H9 (cell line): ENCODE data around the gene SWSAP1. TPM values are rescaled to one million over a fixed set of nuclear protein-coding genes. Genes with fewer than 3 reads are reported as not detected.

Experiments
- DNase-seq: peaks from one replicate; pipeline ENCODE4 v3.0.0-alpha.2; 2017
- H2AFZ ChIP-seq: one replicate; pipeline ENCODE4 v1.6.1; 2013; ENCODE audit warnings: mild to moderate bottlenecking, low read length, control low read depth, moderate library complexity
- H2AK5ac ChIP-seq: 2 replicates; pipeline ENCODE4 v1.6.1; 2013; ENCODE audit warnings: low read length, control low read depth, mixed read lengths; ENCODE audit not compliant: insufficient read length
- H2BK120ac ChIP-seq: one replicate; pipeline ENCODE4 v1.6.1; 2013; ENCODE audit warnings: low read depth, mild to moderate bottlenecking, low read length, control low read depth, inconsistent platforms; ENCODE audit not compliant: poor library complexity, severe bottlenecking
- H2BK12ac ChIP-seq: 2 replicates; pipeline ENCODE4 v1.6.1; 2013; ENCODE audit warnings: low read length, control low read depth, mixed read lengths, low read depth; ENCODE audit not compliant: insufficient read length
- H2BK15ac ChIP-seq: 2 replicates; pipeline ENCODE4 v1.6.1; 2013; ENCODE audit warnings: low read depth, low read length, control low read depth
- H2BK20ac ChIP-seq: one replicate; pipeline ENCODE4 v1.6.1; 2013; ENCODE audit warnings: low read depth, mild to moderate bottlenecking, low read length, control low read depth, inconsistent platforms; ENCODE audit not compliant: poor library complexity, severe bottlenecking
- H2BK5ac ChIP-seq: 2 replicates; pipeline ENCODE4 v1.6.1; 2013; ENCODE audit warnings: low read length, control low read depth, mixed read lengths; ENCODE audit not compliant: insufficient read length
- H3K14ac ChIP-seq: 2 replicates; pipeline ENCODE4 v1.6.1; 2013; ENCODE audit warnings: low read length, control low read depth; ENCODE audit not compliant: insufficient read depth
- H3K18ac ChIP-seq: 2 replicates; pipeline ENCODE4 v1.6.1; 2013; ENCODE audit warnings: low read depth, mild to moderate bottlenecking, mixed read lengths, low read length, control low read depth; ENCODE audit not compliant: insufficient read length
- H3K23ac ChIP-seq: 2 replicates; pipeline ENCODE4 v1.6.1; 2013; ENCODE audit warnings: low read length, control low read depth, mixed read lengths, low read depth; ENCODE audit not compliant: insufficient read length
- H3K23me2 ChIP-seq: 2 replicates; pipeline ENCODE4 v1.6.1; 2013; ENCODE audit warnings: low read depth, mild to moderate bottlenecking, mixed read lengths, low read length, control low read depth; ENCODE audit not compliant: insufficient read length, poor library complexity, severe bottlenecking
- H3K27ac ChIP-seq: 2 replicates; pipeline ENCODE4 v1.5.1; 2013; ENCODE audit warnings: low read length, control low read depth, mixed read lengths, low read depth; ENCODE audit not compliant: insufficient read length
- H3K27me3 ChIP-seq: 2 replicates; pipeline ENCODE4 v1.6.1; 2013; ENCODE audit warnings: low read length, control low read depth, inconsistent platforms; ENCODE audit not compliant: insufficient read depth
- H3K4ac ChIP-seq: 2 replicates; pipeline ENCODE4 v1.6.1; 2013; ENCODE audit warnings: low read depth, mild to moderate bottlenecking, control low read depth, inconsistent platforms, low read length, moderate library complexity
- H3K4me1 ChIP-seq: 2 replicates; pipeline ENCODE4 v1.6.1; 2013; ENCODE audit warnings: low read length, control low read depth, inconsistent platforms; ENCODE audit not compliant: insufficient read depth
- H3K4me2 ChIP-seq: 2 replicates; pipeline ENCODE4 v1.6.1; 2013; ENCODE audit warnings: low read length, control low read depth, mixed read lengths; ENCODE audit not compliant: insufficient read length, insufficient read depth
- H3K56ac ChIP-seq: 2 replicates; pipeline ENCODE4 v1.6.1; 2013; ENCODE audit warnings: low read depth, mild to moderate bottlenecking, mixed read lengths, low read length, control low read depth; ENCODE audit not compliant: insufficient read length
- H3K79me1 ChIP-seq: 2 replicates; pipeline ENCODE4 v1.6.1; 2013; ENCODE audit warnings: low read depth, mild to moderate bottlenecking, moderate library complexity, low read length, control low read depth, inconsistent platforms; ENCODE audit not compliant: insufficient read depth, poor library complexity, severe bottlenecking
- H3K79me2 ChIP-seq: 2 replicates; pipeline ENCODE4 v1.6.1; 2013; ENCODE audit warnings: low read length, control low read depth, inconsistent platforms; ENCODE audit not compliant: insufficient read depth
- H3K9ac ChIP-seq: 2 replicates; pipeline ENCODE4 v1.6.1; 2013; ENCODE audit warnings: low read length, control low read depth, mixed read lengths; ENCODE audit not compliant: insufficient read length; ENCODE audit errors: extremely low read depth
- H3K9me3 ChIP-seq: one replicate; pipeline ENCODE4 v1.6.1; 2013; ENCODE audit warnings: low read depth, low read length, inconsistent platforms; ENCODE audit not compliant: control insufficient read depth
- H3T11ph ChIP-seq: one replicate; pipeline ENCODE4 v1.6.1; 2013; ENCODE audit warnings: mild to moderate bottlenecking, low read length, control low read depth, inconsistent platforms
- H4K20me1 ChIP-seq: one replicate; pipeline ENCODE4 v1.6.1; 2013; ENCODE audit not compliant: control insufficient read depth, insufficient read length, insufficient read depth
- H4K5ac ChIP-seq: 2 replicates; pipeline ENCODE4 v1.6.1; 2013; ENCODE audit warnings: low read depth, mild to moderate bottlenecking, mixed read lengths, low read length, control low read depth; ENCODE audit not compliant: insufficient read length
- H4K8ac ChIP-seq: replicated peaks from 2 replicates; pipeline ENCODE4 v1.6.1; 2013; ENCODE audit warnings: low read length, control low read depth, mixed read lengths, low read depth; ENCODE audit not compliant: insufficient read length
- H4K91ac ChIP-seq: 2 replicates; pipeline ENCODE4 v1.6.1; 2013; ENCODE audit warnings: low read depth, mild to moderate bottlenecking, moderate library complexity, mixed read lengths, low read length, control low read depth; ENCODE audit not compliant: insufficient read length
- H3K27ac Mint-ChIP-seq, 3 experiments: 2 replicates in 2 of 3; 3 replicates in 1 of 3; pipeline ENCODE4 v1.8.0; 2020 to 2021; ENCODE audit warnings: mixed read lengths in 3 of 3, mild to moderate bottlenecking in 1 of 3, moderate library complexity in 1 of 3
- H3K27me3 Mint-ChIP-seq: 2 replicates; pipeline ENCODE4 v1.8.0; 2021; ENCODE audit warnings: low read depth, mild to moderate bottlenecking, moderate library complexity, mixed read lengths
- H3K36me3 Mint-ChIP-seq, 3 experiments: 2 replicates in 2 of 3; 3 replicates in 1 of 3; pipeline ENCODE4 v1.8.0; 2020 to 2021; ENCODE audit warnings: low read depth in 3 of 3, mixed read lengths in 3 of 3; ENCODE audit not compliant: insufficient read depth in 1 of 3
- H3K4me1 Mint-ChIP-seq, 2 experiments: 2 replicates each; pipeline ENCODE4 v1.8.0; 2020; ENCODE audit warnings: mixed read lengths in 2 of 2
- H3K4me3 Mint-ChIP-seq, 2 experiments: 2 replicates in 1 of 2; 3 replicates in 1 of 2; pipeline ENCODE4 v1.8.0; 2020 to 2021; ENCODE audit warnings: mild to moderate bottlenecking in 2 of 2, mixed read lengths in 2 of 2, moderate library complexity in 1 of 2
- H3K9me3 Mint-ChIP-seq, 2 experiments: 2 replicates in 1 of 2; 3 replicates in 1 of 2; pipeline ENCODE4 v1.8.0; 2020; ENCODE audit warnings: mild to moderate bottlenecking in 2 of 2, mixed read lengths in 2 of 2, moderate library complexity in 1 of 2
- WGBS: extraction: QIAGEN DNeasy Blood & Tissue Kit; methylation state at CpG from one replicate; pipeline ENCODE4 v1.1.7; 2013; ENCODE audit warnings: missing lambda C conversion rate, low lambda C conversion rate, mixed read lengths; ENCODE audit not compliant: insufficient read length; ENCODE audit errors: extremely low coverage; 5-methylcytosine and 5-hydroxymethylcytosine counted together
- total RNA-seq: library from RNA; stranded (reverse); gene quantifications from 2 replicates; pipeline ENCODE4 v1.2.1, GENCODE V29; 2021
- TF ChIP-seq, protein P1 (sequence below): fragments of 200-600 bp; sonication (generic); conservative IDR thresholded peaks from 3 replicates; pipeline ENCODE4 v1.8.0; 2021; ENCODE audit warnings: antibody characterized with exemption, mild to moderate bottlenecking

The SWSAP1 gene
- total RNA-seq, 1 experiment from 2014 or later, result 3.8 TPM

GRCh38 chr19:11400798-11401197 lies 26.3 kb downstream of the SWSAP1 start:
- Histone ChIP-seq H2BK120ac (no peak overlapping the region), H3K23me2 (peaks cover 2% of the 10 kb centered on the region), H3K56ac (no peak overlapping the region), H3K23ac (no peak overlapping the region), H3K79me1 (no peaks in the 10 kb centered on the region), H2BK15ac (0 out of 2 replicates have a peak overlapping the region, but pooled peaks have one; percentile 15), H3K4ac (no peak overlapping the region), H2BK12ac (no peak overlapping the region), H3T11ph (no peak overlapping the region), H3K79me2 (no peaks in the 10 kb centered on the region), H2AK5ac (no peak overlapping the region), H2AFZ (no peak overlapping the region), H2BK5ac (no peak overlapping the region), H3K4me1 (no peaks in the 10 kb centered on the region), H4K91ac (no peak overlapping the region), H3K27ac (no peak overlapping the region), H3K14ac (no peak overlapping the region), H3K27me3 (no peaks in the 10 kb centered on the region), H4K5ac (no peak overlapping the region), H2BK20ac (no peak overlapping the region), H4K20me1 (no peaks in the 10 kb centered on the region), H3K9ac (no peak overlapping the region), H3K18ac (no peak overlapping the region), H4K8ac (no peak overlapping the region), H3K4me2 (no peak overlapping the region), H3K9me3 (no peaks in the 10 kb centered on the region)
- TF ChIP-seq, protein P1, sequence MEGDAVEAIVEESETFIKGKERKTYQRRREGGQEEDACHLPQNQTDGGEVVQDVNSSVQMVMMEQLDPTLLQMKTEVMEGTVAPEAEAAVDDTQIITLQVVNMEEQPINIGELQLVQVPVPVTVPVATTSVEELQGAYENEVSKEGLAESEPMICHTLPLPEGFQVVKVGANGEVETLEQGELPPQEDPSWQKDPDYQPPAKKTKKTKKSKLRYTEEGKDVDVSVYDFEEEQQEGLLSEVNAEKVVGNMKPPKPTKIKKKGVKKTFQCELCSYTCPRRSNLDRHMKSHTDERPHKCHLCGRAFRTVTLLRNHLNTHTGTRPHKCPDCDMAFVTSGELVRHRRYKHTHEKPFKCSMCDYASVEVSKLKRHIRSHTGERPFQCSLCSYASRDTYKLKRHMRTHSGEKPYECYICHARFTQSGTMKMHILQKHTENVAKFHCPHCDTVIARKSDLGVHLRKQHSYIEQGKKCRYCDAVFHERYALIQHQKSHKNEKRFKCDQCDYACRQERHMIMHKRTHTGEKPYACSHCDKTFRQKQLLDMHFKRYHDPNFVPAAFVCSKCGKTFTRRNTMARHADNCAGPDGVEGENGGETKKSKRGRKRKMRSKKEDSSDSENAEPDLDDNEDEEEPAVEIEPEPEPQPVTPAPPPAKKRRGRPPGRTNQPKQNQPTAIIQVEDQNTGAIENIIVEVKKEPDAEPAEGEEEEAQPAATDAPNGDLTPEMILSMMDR, result no peak
- Mint-ChIP-seq H3K27me3 (no peaks in the 10 kb centered on the region), H3K4me1 (peaks cover 2 to 6% of the 10 kb centered on the region in 2 experiments; a peak in 1 of 4 replicates), H3K4me3 (no peak overlapping the region), H3K9me3 (no peaks in the 10 kb centered on the region), H3K36me3 (peaks cover 11 to 59% (median 54%) of the 10 kb centered on the region in 3 experiments; a peak in 6 of 7 replicates), H3K27ac (no peak overlapping the region)
- DNase-seq, result no peak
- no CpG with 5 or more reads among the region's 1 CpG for WGBS
